GM18511 (cell line): ENCODE results near the gene KCNIP4.

ENCODE experiments used
- ATAC-seq: cut with Tn5 transposase; IDR thresholded peaks from one replicate; pipeline ENCODE4 v1.9.1; 2021; ENCODE audit warnings: mild to moderate bottlenecking, moderate library complexity; ENCODE audit not compliant: unreplicated experiment

KCNIP4 gene

DNA sequence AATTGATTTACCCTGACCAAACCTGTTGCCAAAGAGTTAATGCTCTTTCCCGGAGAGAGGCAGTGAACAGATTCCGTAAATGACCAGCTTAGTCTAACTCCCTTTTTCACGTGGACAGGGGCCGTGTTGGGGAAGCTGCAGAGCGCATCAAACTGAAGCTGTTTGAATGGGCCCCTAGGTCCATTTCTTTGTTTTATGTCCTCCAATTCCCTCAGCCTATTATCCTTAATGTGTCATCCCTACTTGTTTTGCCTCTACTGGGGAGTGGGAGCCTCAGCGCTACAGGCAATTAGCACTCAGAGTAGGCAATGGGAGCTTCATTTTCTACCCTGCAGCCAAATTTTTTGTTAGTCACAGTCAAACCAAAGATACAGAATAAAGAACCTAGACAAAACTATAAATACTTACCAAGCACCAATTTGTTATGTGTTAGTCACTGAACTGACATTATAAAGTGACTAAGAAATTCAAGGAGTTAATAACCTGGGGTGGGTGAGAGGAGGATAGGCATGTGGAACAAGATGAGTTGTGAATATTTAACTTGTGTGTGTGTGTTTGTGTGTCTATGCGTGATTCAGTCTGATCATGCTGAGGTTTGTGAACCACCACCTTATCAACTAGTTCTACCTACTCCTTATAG, 830.9 kb downstream of the KCNIP4 start:
- no peak for ATAC-seq

DNA sequence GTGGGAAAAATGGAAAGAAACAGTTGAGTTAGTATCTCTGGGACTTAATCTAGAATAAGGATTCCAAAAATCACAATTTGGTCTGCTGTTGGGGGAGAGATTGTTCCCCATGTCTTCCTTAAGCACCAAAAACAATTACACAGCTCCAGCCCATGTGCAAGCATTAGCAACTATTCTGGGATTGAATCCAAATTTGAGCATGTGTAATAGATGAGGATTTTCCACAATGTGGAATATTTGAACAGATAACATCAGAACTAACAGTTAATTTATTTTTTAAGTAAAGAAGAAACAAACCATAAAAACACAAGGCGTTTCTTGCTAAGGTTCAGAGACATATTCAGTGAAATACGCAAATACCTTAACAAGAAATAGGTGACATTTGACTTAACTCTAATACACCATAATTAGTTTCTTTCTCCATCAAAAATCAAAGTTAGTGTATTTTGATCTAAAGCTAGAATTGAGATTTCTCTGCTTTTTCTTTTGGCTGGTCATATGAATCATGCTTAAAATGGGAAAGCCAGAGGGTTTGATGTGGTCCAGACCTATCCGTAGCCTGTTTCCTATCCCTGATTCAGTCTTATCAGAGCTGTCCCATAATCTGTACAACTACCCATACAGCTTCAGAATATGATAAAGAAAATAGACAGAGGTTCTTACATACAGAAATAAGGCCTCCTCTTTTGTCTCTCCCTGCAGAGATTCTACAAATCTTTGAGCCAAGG, 834.9 kb downstream of the KCNIP4 start:
- no peak for ATAC-seq

DNA sequence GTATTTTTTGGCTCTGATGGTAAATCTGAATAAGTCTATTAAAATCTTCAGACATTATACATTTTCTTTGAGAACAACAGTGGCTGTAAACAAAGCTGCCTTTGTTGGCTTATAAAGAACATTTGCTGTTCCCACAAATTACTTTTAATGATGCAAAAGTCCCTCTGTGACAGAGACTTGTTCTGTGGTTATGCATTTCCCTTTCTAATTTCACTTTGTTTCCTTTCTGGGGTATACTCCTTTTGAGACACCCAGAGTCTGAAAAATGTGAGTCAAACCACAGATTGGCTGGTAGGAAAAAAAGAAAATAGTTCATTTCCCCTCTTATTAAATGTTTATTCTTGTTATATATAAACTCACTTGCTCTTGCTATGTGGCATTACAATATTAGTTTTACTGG, 845.9 kb downstream of the KCNIP4 start:
- ATAC-seq: no peak

DNA sequence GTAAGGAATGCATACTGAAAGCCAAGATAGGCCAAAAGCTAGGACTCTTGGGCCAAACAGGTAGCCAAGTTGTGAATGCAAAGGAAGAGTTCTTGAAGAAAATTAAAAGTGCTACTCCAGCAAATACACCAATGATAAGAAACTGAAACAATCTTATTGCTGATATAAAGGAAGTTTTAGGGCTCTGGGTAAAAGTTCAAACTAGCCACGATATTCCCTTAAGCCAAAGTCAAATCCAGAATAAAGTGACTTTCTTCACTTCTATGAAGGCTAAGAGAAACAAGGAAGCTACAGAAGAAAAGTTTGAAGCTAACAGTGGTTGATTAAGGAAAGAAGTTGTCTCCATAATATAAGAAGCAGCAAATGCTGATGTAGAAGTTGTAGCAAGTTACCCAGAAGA, 850.7 kb downstream of the KCNIP4 start:
- ATAC-seq: no peak

DNA sequence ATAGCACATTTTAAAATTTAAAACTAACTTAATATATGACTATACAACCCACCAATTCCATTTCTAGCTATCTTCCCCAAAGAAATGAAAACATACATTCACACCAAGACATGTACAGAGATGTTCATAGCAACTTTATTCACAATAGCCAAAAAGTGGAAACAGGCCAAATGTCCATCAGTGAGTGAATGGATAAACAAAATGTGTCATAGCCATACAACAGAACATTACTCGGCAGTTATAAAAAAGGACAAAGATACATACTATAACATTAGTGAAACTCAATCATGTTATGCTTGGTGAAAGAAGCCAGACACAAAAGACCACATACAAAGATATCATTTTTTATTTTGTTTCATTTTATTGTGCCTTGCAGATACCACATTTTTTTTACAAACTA, 851.5 kb downstream of the KCNIP4 start:
- ATAC-seq: no peak

DNA sequence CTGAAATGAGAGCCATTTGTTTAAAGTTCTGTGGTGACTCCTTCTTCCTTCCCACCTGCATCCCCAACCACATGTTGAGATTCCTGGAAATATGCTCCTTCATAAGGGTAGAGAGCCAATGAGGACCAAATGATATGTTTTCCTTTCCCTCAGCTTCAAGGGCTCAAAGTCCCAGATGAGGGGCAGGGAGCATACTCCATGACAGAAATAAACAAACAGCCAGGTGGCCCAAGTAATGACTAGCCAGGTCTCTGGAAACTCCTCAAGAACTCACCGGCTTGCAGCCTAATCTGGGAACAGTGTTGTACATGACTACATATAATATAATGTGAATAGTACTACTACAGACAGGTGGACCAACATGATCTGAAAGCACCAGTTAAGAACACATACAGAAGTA, 856.0 kb downstream of the KCNIP4 start:
- no peak for ATAC-seq

DNA sequence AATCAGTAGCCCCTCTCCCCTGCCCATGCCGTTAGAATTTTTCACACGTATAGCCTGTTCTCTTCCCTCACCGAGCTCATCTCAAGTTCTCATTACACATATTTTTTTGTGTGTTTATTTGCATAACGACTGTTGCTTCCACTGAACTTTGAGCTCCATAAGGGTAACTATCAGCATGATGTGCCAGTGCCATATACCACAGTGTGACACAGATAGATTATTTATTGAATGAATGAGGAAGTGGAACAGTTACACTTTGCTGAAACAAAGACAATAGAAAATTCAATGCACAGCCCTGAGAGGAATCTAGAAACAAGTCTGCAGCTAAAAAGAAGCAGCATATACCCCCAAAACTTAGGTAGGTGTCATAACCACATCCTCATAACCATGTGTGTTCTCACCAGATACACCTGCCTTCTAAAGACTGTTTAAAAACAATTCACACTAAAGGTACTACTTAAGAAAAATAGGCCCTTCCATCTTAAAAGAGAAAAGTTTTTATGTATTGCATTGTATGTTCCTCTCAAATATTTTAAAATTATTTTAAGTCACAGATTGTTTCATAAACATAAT, 858.4 kb downstream of the KCNIP4 start:
- no peak for ATAC-seq

DNA sequence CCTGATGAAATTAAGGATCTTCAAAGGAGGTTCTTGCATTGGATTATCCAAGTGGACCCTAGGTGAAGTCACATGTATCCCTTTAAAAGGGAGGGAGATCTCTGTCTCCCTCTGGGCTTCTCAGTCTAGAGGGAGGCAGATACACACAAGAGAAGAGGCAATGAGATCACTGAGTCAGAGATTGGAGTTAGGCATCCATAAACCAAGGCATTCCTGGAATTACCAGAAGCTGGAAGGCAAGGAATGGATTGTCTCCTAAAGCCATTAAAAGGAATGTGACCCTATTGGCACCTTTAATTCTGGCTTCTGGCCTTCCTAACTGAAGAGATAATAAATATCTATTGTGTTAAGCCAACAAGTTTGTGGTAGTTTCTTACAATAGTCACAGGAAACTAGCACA, 865.2 kb downstream of the KCNIP4 start:
- ATAC-seq: no peak

DNA sequence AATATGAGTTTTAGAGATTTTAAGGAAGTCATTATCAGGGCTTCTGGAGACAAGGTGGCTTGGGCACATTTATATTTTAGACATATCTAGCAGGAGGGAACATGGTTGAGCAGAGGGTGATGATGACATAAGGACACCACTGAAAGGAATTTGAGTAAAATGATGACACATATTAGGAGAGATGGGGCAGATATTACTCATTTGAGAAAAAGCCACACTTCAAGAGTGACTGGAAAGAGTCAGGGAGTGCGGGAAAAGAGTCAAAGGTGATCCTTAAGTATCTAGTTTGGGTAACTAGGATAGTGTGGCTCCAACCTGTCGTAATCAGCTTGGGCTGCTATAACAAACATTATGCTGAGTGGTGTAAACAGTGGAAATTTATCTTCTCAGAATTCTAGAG, 870.6 kb downstream of the KCNIP4 start:
- no peak for ATAC-seq

DNA sequence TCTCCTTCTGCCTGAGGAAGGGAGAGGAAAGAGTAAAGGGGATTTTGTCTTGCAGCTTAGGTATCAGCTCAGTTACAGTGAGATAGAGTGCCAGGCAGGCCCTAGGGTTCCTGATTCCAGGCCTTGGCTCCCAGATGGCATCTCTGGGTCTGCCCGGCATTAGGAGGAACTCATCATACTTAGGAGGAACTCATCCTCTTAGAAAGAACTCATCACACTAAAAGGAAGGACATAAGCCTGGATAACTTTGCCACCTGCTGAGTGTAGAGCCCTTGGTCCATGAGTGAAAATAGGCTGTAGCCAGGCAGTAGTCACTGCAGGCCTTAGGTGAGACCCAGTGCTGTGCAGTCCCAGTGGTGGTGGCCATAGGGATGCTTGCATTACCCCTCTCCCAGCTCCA, 881.2 kb downstream of the KCNIP4 start:
- ATAC-seq: no peak

DNA sequence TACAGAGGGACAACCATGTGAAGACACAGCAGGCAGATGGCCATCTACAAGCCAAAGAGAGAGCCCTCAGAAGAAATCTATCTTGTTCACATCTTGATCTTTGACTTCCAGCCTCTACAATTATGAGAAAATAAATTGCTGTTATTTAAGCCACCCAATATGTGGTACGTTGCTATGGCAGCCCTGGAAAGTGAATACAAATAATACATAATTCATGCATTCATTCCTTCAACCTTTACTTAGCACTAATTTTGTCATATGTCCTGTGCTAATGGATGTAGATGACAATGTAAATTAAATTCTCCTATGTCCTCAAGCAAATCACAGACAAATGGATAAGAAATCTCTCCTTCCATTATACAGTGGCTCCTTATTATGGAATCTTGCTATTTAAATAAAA, 886.7 kb downstream of the KCNIP4 start:
- no peak for ATAC-seq

DNA sequence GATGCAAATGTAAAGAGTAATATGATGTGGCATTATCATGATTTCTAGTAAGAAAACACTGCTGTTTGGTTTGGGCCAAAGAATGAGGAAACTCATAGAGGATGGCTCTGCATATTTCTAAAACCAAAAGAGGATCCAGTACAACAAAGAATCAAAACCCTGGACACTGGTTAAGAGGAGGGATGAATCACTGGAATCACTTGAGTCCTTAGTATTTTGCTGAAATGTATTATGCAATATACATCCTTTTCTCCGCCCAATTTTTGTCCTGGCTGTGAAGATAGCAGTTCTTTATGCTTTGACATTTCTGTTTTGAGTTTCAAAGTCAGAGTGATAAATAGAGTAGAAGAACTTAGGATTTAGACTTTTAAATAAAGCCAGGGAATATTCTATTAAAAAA, 902.4 kb downstream of the KCNIP4 start:
- ATAC-seq: no peak

DNA sequence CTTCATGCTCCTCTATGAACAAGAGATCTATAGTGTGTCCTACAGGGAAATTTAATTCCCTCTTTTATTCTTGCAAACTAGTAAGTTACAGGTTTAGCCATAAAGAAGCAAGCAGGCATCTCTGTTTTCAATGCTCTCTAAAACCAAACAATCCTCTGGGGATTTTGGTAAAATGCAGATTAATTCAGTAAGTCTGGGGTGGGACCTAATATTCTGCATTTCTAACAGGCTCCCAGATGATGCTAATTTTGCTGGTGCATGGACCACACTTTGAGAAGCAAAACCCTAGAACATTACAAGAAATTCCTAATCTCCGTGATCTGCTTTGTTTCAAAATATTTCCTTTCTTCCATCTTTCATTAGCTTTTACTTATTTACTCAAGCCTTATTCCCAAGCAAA, 903.5 kb downstream of the KCNIP4 start:
- ATAC-seq: no peak

DNA sequence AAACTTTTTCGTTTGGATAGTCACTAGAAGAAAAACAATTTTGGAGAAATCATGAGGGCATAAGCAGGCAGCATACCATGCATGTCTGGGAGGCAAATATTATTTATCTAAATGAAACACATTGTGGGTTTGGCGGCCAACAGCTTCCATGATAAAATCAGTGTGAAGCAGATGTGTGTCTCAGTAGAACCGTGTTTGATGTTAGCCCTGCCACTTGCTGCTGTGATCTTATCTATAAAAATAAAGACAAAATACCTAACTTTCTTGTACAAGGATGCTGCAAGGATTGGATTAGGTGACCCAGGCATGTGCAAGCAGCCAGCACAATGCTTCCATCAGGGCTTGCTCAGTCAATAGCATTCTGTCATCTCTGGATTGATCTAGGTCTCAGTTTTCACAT, 906.9 kb downstream of the KCNIP4 start:
- ATAC-seq: no peak

DNA sequence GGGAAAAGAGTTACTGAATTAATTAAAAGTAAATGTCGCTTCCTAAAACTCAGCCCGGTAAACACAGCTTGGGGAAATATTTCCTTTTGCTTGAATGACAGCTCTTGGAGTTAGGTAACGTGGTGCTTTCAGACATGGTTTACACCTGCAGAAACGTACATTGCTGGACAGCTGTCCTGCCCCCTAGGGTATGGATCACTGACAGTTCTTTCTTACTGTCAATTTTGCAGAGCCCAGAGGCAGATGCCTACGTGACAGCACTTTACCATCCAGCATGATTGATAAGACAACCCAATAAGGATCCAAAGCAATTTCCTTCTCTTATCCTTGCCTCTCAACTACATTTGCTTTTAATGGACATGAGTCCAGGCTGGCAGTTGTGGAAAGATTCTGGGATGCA, 913.8 kb downstream of the KCNIP4 start:
- no peak for ATAC-seq

DNA sequence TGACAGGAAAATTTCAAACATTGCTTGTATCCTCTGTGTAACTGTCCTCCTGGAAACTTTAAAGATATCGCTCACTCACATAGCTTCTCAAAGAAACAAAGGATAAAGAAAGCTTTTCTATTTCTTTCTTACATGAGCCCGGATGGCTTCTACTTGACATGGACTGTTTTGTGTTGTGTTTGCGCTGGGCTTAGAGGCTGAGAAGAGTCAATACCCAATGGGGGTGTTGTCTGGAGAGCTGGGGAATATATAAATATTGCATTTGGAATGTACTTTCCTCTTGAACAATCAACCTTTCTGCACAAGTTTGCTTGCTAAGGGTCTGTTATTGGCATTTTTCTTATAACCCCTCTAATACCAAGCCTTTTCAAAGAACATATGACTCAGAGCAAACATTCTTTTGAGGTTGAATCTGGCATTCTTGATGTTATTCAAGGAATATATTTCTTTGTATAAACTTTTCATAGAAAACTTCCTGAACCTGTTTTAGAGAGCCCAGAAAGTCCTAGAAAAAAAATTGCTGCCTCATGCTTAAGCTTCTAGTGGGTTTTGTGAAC, 916.4 kb downstream of the KCNIP4 start:
- no peak for ATAC-seq

DNA sequence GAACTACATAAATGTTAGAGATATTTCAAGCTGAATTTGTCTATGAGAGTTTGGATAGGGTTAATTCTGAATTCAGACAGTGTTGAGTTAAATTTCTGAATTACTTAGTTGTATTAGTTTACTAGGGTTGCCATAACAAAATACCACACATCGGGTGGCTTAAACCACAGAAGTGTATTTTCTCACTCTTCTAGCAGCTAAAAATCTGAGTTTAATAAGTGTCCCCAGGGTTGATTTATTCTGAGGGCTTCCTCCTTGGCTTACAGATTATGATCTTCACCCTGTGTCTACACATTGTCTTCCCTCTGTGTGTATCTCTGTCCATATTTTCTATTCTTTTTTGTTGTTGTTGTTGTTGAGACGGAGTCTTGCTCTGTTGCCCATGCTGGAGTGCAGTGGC, 929.8 kb downstream of the KCNIP4 start:
- no peak for ATAC-seq

DNA sequence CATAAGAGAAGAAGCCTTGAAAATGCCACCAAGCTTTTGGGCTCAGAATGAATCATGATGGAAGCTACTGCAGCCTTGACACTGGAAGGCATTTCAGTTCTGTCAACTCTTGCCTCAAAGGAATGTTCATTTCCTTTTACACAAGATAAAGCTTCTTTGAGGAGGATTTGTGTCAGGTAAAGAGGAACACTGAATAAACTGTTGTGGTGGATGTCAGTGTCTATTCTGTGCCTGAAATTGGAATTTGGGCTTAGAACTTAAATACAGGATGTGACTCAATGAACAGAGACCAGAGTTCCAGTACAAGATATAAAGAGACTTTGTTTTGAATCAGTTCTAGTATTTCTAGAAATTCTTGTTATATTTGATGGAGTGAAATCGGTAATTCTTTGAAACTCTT, 935.1 kb downstream of the KCNIP4 start:
- ATAC-seq: no peak

DNA sequence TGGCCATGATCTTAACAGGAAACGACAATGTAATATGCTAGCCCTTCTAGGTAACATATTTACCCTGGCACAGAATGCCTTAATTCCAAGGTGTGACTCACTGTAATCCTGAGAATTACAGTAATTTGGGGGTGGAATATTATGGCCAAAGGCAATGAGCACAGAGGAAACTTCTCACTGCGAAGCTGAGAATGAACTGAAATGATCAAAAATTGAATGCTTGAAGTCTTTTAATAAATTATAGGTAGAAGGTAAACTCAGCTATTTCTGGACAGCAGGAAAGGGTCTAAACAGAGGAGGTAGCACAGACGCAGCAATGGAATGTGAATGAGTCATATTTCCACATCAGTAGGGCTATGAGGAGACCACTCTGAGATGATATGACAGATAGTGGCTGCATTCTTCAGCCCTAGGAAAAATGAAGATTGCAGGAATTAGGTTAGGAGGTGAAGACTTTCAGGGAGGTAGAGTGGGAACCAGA, 935.7 kb downstream of the KCNIP4 start:
- ATAC-seq: no peak

DNA sequence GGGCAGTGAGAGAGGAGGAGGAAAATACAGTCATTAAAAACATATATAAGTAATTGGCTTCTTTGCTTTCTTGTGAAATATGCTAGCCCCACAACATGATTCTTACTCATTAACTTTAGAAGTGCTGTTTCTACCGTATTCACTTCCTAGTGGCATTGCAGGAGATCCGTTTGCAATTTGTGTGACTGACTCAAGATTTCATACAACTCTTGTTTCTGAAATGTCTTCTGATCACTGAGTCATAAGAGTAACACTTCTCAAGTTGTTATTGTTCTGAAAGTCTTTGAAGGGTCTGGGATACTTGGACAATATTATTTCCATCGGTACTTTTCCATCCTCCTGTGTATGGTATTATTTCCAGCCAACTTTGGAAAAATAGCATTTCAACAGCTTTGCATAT, 937.5 kb downstream of the KCNIP4 start:
- ATAC-seq: no peak

DNA sequence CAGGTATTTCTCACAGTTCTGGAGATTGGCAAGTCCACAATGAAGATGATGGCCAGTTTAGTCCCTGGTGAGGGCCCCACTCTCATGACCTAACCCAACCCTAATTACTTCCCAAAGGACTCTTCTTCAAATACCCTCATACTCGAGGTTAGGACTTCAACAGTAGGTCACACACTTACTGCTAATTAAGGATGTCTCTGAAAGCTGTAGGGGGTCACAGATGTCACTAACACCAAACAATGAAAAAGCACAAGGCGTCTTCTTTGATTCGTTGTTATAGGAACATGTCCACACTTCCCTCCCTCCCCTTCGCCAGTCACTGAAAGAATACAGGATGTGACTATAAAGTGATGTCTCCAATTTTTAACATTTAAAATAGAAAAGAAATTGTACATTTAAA, 938.6 kb downstream of the KCNIP4 start:
- ATAC-seq: no peak

DNA sequence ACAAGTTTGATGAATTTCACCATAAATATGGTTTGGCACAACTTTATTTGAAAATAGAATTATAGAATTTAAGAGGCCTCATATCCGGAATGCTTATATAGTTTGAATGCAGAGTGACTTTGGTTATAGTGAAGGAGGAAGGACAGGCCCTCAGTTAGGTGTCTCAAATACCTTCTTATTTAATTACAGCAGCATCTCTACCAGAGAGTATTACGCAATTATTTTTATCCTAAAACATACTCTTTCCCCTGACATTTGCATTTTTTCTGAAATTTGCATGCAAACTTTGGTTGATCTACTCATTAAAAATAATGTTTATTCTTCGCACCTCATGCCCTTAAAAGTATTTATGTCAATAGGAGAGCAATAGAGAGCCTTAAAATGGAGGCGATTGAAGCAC, 942.9 kb downstream of the KCNIP4 start:
- ATAC-seq: no peak
